GM19372 (cell line): ENCODE data around the gene ARHGAP19.

Experiments used
- ATAC-seq: cut with Tn5 transposase; IDR thresholded peaks from one replicate; pipeline ENCODE4 v1.9.1; 2021; ENCODE audit warnings: mild to moderate bottlenecking, low read depth, moderate library complexity; ENCODE audit not compliant: unreplicated experiment

Gene ARHGAP19

GRCh38 chr10:97174941-97175340 is 117.5 kb downstream of the ARHGAP19 start:
- ATAC-seq, result no peak

- ATAC-seq, result no peak
These were observed 118.1 kb downstream of the ARHGAP19 start for GRCh38 chr10:97174276-97174775.

DNA sequence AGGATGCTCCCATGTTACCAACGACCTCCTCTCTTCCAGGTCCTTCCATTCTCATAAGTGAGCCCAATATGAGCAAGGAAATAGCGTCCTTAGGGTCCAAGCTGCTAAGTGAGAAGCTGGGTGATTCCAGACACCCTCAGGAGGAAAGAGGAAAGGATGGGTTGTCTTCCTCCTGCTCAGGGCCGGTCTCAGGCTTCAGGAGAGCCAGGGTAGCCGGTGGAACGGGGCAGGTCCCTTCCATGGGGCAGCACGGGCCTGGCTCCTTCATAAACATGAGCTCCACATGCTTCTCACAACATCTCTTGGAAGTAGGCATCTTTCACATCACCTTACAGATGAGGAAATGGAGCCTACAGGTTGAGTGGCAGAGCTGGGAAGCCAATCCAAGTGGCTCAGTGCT is 119.4 kb downstream of the ARHGAP19 start:
- no peak for ATAC-seq
